NCI-H2107 (cell line): ENCODE measurements around the gene STK39.

Source experiments
- DNase-seq: peaks from one replicate; lab custom pipeline; 2025; lab: John Stamatoyannopoulos, UW

Gene STK39

GRCh38 chr2:167924556-167924955, 322.8 kb downstream of the STK39 start:
- peak; percentile 32 for DNase-seq

- no peak for DNase-seq
Measured at GRCh38 chr2:167916756-167917155, 330.6 kb downstream of the STK39 start.

- DNase-seq = no peak
Measured at GRCh38 chr2:167914969-167915368, 332.4 kb downstream of the STK39 start.

GRCh38 chr2:167908786-167909185, 338.6 kb downstream of the STK39 start:
- no peak for DNase-seq

GRCh38 chr2:167905668-167906067, 341.7 kb downstream of the STK39 start:
- DNase-seq = no peak
